Endothelial cell (in vitro differentiated cells): Measurements from ENCODE around the gene DIP2C. TPM values are rescaled to one million over a fixed set of nuclear protein-coding genes. Genes with fewer than 3 reads are reported as not detected.

ENCODE experiments used
- DNase-seq: peaks from one replicate; pipeline ENCODE4 v3.0.0; 2021; ENCODE audit warnings: low spot score
- H3K27ac Mint-ChIP-seq: one replicate; pipeline ENCODE4 v1.8.0; 2021; ENCODE audit warnings: mixed read lengths, inconsistent platforms; ENCODE audit not compliant: unreplicated experiment
- H3K27me3 Mint-ChIP-seq: one replicate; pipeline ENCODE4 v1.8.0; 2021; ENCODE audit warnings: mild to moderate bottlenecking, moderate library complexity, mixed read lengths, inconsistent platforms; ENCODE audit not compliant: unreplicated experiment
- H3K36me3 Mint-ChIP-seq: one replicate; pipeline ENCODE4 v1.8.0; 2021; ENCODE audit warnings: mild to moderate bottlenecking, low read depth, mixed read lengths, inconsistent platforms; ENCODE audit not compliant: unreplicated experiment
- H3K4me1 Mint-ChIP-seq: one replicate; pipeline ENCODE4 v1.8.0; 2021; ENCODE audit warnings: mild to moderate bottlenecking, mixed read lengths, inconsistent platforms; ENCODE audit not compliant: unreplicated experiment
- H3K4me3 Mint-ChIP-seq: one replicate; pipeline ENCODE4 v1.8.0; 2021; ENCODE audit warnings: mild to moderate bottlenecking, mixed read lengths, inconsistent platforms; ENCODE audit not compliant: unreplicated experiment
- H3K9me3 Mint-ChIP-seq: one replicate; pipeline ENCODE4 v1.8.0; 2021; ENCODE audit warnings: mixed read lengths, inconsistent platforms; ENCODE audit not compliant: unreplicated experiment
- total RNA-seq: library from RNA; stranded (reverse); fragmentation: NEBNext Ultra II Directional; extraction: Animal tissue kit (Norgen Biotek cat#: 25700); gene quantifications from one replicate; pipeline ENCODE4 v1.2.1, GENCODE V29; 2021; ENCODE audit not compliant: unreplicated experiment
- TF ChIP-seq, protein P1 (sequence below): fragments of 200-600 bp; sonication (generic); IDR thresholded peaks from one replicate; pipeline ENCODE4 v1.5.0; 2021; ENCODE audit warnings: antibody characterized with exemption; ENCODE audit not compliant: unreplicated experiment

The DIP2C gene
- total RNA-seq, 1 donor from 2014 or later = 13.1 TPM

DNA sequence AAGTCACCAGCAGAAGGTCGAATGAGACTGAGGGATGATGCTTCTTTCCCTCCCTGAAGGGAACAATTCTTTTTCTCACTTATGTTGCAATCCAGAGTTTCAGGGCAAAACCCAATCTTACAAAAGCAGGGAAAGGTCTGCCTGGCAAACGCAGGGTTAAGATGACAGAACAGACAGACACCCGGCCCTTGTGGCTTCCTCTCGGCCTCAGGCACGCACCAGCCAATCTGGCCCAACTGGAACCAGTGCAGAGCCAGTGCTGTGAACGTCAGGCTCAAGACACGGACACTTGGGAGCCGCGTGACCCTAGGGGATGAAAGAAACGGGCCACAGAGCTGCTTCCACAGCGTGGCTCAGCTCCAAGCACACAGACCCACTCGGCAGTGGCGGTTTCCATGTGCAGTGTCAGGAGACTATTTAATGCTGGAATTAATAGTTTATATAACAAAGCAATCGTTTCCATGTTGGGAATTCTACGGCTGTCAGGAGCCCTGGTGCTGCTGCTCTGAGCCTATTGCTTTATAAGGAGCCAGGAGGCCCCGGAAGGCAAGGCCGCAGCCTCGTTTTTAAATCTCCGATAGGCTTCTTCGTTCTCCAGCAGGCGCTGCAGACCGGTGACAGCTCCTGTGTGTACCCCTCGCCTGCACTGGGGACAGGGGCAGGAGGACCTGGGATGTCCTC, 198.4 kb downstream of the DIP2C start:
- TF ChIP-seq, protein P1, sequence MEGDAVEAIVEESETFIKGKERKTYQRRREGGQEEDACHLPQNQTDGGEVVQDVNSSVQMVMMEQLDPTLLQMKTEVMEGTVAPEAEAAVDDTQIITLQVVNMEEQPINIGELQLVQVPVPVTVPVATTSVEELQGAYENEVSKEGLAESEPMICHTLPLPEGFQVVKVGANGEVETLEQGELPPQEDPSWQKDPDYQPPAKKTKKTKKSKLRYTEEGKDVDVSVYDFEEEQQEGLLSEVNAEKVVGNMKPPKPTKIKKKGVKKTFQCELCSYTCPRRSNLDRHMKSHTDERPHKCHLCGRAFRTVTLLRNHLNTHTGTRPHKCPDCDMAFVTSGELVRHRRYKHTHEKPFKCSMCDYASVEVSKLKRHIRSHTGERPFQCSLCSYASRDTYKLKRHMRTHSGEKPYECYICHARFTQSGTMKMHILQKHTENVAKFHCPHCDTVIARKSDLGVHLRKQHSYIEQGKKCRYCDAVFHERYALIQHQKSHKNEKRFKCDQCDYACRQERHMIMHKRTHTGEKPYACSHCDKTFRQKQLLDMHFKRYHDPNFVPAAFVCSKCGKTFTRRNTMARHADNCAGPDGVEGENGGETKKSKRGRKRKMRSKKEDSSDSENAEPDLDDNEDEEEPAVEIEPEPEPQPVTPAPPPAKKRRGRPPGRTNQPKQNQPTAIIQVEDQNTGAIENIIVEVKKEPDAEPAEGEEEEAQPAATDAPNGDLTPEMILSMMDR = no peak
- Mint-ChIP-seq H3K27me3 (peaks cover 10% of the 10 kb centered on the region), H3K27ac (no peak overlapping the region), H3K36me3 (peaks cover 4% of the 10 kb centered on the region), H3K9me3 (no peaks in the 10 kb centered on the region), H3K4me3 (no peak overlapping the region), H3K4me1 (peaks cover 28% of the 10 kb centered on the region)
- peak; percentile 19 for DNase-seq

DNA sequence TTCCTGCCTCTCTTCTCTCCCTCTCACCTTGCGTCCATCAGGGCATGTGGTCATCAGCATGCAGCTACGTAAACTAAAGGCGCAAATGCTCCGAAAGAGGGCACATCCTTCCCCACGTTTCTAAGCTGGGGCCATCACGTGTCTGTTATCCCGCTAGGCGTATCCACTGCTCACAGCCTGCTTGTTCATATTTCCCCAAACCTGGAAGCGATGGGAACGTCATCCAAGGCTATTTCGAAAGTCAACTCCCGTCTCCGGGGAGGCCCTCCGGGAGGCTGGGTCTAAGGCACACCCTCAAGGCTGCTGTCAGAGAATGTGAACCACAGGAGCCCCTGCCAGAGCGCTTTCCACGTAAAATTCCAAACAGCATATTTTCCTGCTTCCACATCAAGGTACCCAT, 199.2 kb downstream of the DIP2C start:
- peaks cover 16% of the 10 kb centered on the region for H3K27me3 Mint-ChIP-seq
- H3K36me3 Mint-ChIP-seq = peaks cover 4% of the 10 kb centered on the region
- no peak overlapping the region for H3K27ac Mint-ChIP-seq
- TF ChIP-seq, protein P1 = no peak
- no peak for DNase-seq
- H3K4me1 Mint-ChIP-seq = peaks cover 34% of the 10 kb centered on the region
- no peak overlapping the region for H3K4me3 Mint-ChIP-seq
- H3K9me3 Mint-ChIP-seq = no peaks in the 10 kb centered on the region

DNA sequence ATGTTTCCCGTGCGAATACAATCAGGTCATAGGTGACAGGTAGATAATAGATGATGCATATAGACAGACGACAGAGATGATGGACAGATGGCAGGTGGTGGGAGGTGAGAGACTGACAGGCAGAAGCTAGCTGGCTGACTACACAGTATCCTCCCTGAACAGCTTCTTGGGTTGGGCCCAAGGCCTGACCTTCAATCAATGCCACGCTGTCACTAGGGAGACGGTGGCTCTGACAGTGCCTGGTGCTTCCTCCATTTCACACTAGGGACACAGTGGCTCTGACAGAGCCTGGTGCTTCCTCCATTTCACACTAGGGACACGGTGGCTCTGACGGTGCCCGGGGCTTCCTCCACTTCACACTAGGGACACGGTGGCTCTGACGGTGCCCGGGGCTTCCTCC, 200.1 kb downstream of the DIP2C start:
- no peak overlapping the region for H3K27ac Mint-ChIP-seq
- DNase-seq = no peak
- H3K4me3 Mint-ChIP-seq = no peak overlapping the region
- TF ChIP-seq, protein P1 = no peak
- peaks cover 36% of the 10 kb centered on the region for H3K4me1 Mint-ChIP-seq
- H3K36me3 Mint-ChIP-seq = peaks cover 4% of the 10 kb centered on the region
- H3K27me3 Mint-ChIP-seq = peaks cover 17% of the 10 kb centered on the region
- H3K9me3 Mint-ChIP-seq = no peaks in the 10 kb centered on the region

DNA sequence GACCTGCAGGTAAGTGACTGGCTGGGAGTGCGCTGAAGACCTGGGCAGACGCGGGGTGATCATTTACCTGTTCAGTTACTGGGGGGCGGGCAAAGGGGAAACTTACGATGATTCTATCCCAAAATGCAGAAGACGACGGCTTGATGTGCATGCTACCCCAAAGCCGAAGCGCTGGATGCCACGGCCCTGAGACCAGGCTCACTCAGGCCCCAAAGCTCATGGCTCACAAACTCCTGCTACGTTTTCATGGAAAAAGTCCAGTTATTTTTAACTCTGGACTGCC, 200.6 kb downstream of the DIP2C start:
- no peak for DNase-seq
- H3K27ac Mint-ChIP-seq = no peak overlapping the region
- H3K4me3 Mint-ChIP-seq = no peak overlapping the region
- H3K36me3 Mint-ChIP-seq = peaks cover 4% of the 10 kb centered on the region
- TF ChIP-seq, protein P1 = no peak
- no peaks in the 10 kb centered on the region for H3K9me3 Mint-ChIP-seq
- H3K4me1 Mint-ChIP-seq = peaks cover 36% of the 10 kb centered on the region
- peaks cover 17% of the 10 kb centered on the region for H3K27me3 Mint-ChIP-seq

DNA sequence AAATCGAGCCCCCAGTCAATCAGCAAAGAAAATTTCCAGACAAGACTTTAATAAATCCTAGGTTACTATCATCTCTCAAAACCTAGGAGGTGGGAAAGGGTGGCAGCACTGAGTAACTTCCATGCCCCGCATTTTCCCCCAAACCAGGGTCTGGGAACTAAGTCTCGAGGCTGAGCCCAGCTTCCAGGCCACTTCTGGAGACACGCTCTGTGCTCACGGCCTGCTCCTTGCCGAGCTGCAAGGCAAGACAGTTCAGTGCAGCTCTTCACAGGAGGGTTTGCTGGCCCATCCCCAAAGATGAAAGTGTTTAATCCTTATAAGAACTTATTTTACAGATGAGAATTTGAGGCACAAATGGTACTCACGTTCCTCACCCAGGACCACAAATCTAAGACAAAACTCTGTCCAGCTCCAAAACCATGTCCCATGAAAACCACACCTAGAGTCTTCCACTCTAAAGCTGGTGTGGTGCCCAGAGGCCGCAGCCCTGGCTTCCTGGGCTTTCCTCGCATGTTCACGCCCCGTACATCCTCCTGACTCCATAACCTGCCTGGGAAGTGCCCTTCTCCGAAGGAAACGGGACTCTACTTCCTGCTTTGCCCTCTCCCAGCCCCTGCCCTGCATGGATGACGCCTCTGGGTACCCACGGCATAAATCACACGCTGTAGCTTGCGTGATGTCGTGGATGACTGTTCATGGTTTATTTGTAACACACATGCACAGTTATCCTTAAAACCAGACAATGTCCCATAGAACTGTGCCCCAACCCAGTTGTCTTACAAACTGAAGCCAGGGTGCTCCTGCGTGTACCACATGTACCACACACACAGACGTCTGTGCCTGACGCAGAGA, 201.2 kb downstream of the DIP2C start:
- Mint-ChIP-seq H3K27me3 (peaks cover 17% of the 10 kb centered on the region), H3K36me3 (peaks cover 4% of the 10 kb centered on the region), H3K9me3 (no peaks in the 10 kb centered on the region), H3K27ac (no peak overlapping the region), H3K4me1 (peaks cover 36% of the 10 kb centered on the region), H3K4me3 (no peak overlapping the region)
- no peak for DNase-seq
- TF ChIP-seq, protein P1 = no peak
